Measurements from ENCODE around the gene ARG2. TPM values are rescaled to one million over a fixed set of nuclear protein-coding genes. Genes with fewer than 3 reads are reported as not detected.

The ARG2 gene
- total and polyA plus RNA-seq, 9 of the 15 experiments (the other 6 are each of a cell fraction or from before 2014, with no cell fraction given) = 6.2 to 75.0 (median 17.8) TPM

- TF ChIP-seq, protein P1, sequence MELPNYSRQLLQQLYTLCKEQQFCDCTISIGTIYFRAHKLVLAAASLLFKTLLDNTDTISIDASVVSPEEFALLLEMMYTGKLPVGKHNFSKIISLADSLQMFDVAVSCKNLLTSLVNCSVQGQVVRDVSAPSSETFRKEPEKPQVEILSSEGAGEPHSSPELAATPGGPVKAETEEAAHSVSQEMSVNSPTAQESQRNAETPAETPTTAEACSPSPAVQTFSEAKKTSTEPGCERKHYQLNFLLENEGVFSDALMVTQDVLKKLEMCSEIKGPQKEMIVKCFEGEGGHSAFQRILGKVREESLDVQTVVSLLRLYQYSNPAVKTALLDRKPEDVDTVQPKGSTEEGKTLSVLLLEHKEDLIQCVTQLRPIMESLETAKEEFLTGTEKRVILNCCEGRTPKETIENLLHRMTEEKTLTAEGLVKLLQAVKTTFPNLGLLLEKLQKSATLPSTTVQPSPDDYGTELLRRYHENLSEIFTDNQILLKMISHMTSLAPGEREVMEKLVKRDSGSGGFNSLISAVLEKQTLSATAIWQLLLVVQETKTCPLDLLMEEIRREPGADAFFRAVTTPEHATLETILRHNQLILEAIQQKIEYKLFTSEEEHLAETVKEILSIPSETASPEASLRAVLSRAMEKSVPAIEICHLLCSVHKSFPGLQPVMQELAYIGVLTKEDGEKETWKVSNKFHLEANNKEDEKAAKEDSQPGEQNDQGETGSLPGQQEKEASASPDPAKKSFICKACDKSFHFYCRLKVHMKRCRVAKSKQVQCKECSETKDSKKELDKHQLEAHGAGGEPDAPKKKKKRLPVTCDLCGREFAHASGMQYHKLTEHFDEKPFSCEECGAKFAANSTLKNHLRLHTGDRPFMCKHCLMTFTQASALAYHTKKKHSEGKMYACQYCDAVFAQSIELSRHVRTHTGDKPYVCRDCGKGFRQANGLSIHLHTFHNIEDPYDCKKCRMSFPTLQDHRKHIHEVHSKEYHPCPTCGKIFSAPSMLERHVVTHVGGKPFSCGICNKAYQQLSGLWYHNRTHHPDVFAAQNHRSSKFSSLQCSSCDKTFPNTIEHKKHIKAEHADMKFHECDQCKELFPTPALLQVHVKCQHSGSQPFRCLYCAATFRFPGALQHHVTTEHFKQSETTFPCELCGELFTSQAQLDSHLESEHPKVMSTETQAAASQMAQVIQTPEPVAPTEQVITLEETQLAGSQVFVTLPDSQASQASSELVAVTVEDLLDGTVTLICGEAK (IDR thresholded peaks at IDR 0.05) = peak; percentile 67
- TF ChIP-seq, protein P1 (CRISPR knock-in tag; IDR thresholded peaks at IDR 0.05) = no peak
- TF ChIP-seq RFX1 (IDR thresholded peaks at IDR 0.05) = no peak
- TF ChIP-seq ADNP (tag; IDR thresholded peaks at IDR 0.05) = no peak
- TF ChIP-seq HDAC6 (IDR thresholded peaks at IDR 0.05; ENCODE audit: low read depth, low read length) = no peak
- TF ChIP-seq SETDB1 (IDR thresholded peaks at IDR 0.05; ENCODE audit: low read length) = no peak
- TF ChIP-seq L3MBTL2 (IDR thresholded peaks at IDR 0.05) = peak; percentile 51; the same call in 1 of the 2 replicates
- TF ChIP-seq, protein P2, sequence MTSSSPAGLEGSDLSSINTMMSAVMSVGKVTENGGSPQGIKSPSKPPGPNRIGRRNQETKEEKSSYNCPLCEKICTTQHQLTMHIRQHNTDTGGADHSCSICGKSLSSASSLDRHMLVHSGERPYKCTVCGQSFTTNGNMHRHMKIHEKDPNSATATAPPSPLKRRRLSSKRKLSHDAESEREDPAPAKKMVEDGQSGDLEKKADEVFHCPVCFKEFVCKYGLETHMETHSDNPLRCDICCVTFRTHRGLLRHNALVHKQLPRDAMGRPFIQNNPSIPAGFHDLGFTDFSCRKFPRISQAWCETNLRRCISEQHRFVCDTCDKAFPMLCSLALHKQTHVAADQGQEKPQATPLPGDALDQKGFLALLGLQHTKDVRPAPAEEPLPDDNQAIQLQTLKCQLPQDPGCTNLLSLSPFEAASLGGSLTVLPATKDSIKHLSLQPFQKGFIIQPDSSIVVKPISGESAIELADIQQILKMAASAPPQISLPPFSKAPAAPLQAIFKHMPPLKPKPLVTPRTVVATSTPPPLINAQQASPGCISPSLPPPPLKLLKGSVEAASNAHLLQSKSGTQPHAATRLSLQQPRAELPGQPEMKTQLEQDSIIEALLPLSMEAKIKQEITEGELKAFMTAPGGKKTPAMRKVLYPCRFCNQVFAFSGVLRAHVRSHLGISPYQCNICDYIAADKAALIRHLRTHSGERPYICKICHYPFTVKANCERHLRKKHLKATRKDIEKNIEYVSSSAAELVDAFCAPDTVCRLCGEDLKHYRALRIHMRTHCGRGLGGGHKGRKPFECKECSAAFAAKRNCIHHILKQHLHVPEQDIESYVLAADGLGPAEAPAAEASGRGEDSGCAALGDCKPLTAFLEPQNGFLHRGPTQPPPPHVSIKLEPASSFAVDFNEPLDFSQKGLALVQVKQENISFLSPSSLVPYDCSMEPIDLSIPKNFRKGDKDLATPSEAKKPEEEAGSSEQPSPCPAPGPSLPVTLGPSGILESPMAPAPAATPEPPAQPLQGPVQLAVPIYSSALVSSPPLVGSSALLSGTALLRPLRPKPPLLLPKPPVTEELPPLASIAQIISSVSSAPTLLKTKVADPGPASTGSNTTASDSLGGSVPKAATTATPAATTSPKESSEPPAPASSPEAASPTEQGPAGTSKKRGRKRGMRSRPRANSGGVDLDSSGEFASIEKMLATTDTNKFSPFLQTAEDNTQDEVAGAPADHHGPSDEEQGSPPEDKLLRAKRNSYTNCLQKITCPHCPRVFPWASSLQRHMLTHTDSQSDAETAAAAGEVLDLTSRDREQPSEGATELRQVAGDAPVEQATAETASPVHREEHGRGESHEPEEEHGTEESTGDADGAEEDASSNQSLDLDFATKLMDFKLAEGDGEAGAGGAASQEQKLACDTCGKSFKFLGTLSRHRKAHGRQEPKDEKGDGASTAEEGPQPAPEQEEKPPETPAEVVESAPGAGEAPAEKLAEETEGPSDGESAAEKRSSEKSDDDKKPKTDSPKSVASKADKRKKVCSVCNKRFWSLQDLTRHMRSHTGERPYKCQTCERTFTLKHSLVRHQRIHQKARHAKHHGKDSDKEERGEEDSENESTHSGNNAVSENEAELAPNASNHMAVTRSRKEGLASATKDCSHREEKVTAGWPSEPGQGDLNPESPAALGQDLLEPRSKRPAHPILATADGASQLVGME (CRISPR knock-in tag; IDR thresholded peaks at IDR 0.05) = no peak
- TF ChIP-seq ZNF23 (CRISPR knock-in tag; IDR thresholded peaks at IDR 0.05) = no peak
- TF ChIP-seq SIN3B (IDR thresholded peaks at IDR 0.05; ENCODE audit: low read depth) = 0 out of 2 replicates have a peak, but pooled peaks have one; percentile 31
- TF ChIP-seq HNRNPUL1 (IDR thresholded peaks at IDR 0.05; ENCODE audit: low read length) = no peak
- no peak for TF ChIP-seq BRD4 (IDR thresholded peaks at IDR 0.05)
- no peak for TF ChIP-seq MIER1 (IDR thresholded peaks at IDR 0.05; ENCODE audit: low read depth)
- no peak for TF ChIP-seq ELF4 (CRISPR knock-in tag; IDR thresholded peaks at IDR 0.05)
- no peak for TF ChIP-seq ZNF551 (CRISPR knock-in tag; IDR thresholded peaks at IDR 0.05)
Measured at GRCh38 chr14:67674480-67675218, 54.9 kb downstream of the ARG2 start, which contains the start of gene VTI1B (continued).
